Measurements from ENCODE around the gene IDH3A. TPM values are rescaled to one million over a fixed set of nuclear protein-coding genes. Genes with fewer than 3 reads are reported as not detected.

The IDH3A gene
- total RNA-seq, 1 experiment from 2014 or later = 115 TPM

DNA sequence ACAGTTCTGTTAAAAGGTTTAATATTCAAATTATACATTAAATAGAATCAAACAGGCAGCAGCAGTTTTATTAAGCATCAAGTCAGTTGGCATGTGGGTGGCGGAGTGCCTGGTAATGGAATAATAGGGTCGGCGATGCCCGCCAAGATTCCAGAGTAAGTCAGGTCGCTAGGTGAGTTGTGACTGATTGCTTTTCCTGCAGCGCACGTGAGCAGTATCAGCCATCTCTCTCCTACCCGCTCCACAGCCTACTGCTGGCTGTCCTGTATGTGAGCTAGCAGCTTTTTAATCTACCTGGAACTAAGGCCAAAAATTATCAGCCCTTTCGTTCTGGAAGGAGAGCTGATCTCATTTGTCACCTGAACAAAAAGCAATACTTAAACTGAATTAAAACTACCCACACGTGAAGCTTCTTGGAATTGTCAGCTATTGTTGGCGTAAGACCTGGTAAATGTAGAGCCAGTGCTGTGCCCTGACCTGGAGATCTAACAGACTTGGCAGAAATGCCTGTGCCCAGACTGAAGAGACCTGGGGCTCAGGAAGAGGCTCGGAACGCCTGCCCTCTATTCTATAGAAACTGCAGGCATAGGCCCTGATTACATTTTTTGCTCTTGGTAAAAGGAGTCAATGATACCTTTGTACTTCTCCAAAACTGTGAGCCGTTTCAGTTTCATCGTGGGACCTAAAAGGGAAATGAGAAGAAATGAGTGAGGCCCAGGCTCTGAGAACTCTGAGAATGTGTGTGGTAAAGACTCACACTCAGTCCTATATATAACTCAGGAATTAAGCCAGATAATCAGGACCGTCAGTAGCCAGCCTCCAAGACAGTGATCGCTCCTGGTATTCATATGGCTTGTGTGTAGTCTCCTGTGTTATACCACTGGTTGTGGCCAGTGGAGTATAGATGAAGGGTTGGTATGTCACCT is 21.9 kb downstream of the IDH3A start:
- ATAC-seq (no peak), DNase-seq (ENCODE audit: low read depth, low spot score) (no peak)
- no peak overlapping the region for H3K4me2 ChIP-seq (ENCODE audit: low read length)
- no TSS peak for BruUV-seq (replicated peaks)
- H3K27ac ChIP-seq (ENCODE audit: low read depth, low read length) = no peak overlapping the region
- no peaks in the 10 kb centered on the region for H3K4me1 ChIP-seq (ENCODE audit: control insufficient read depth in 1 of 2, insufficient read depth in 2 of 2, low read length in 2 of 2)
- ChIA-PET POLR2A (interaction anchor here (0.6 to 1.1 kb wide), 2 partner anchors 22 to 93 kb away, joined by 3 to 7 read pairs; partner anchors contain the start of genes DNAJA4 and IDH3A), RAD21 (ENCODE audit: low non-redundant PET in 1 of 2, low total read pairs in 2 of 2, uncharacterized antibody in 2 of 2, unreplicated experiment in 2 of 2) (no interaction called here), CTCF (no interaction called here)
- no peaks in the 10 kb centered on the region for H3K27me3 ChIP-seq (ENCODE audit: insufficient read depth, low read length)
- no peak overlapping the region for H3K9ac ChIP-seq (ENCODE audit: low read length)
- no peak overlapping the region for H3K4me3 ChIP-seq (replicated peaks in 1 of 2; ENCODE audit: low read depth in 1 of 2, low read length in 2 of 2)
- H4K20me1 ChIP-seq (ENCODE audit: insufficient read depth) = no peaks in the 10 kb centered on the region
- H3K36me3 ChIP-seq (ENCODE audit: control insufficient read depth in 1 of 2, insufficient read depth in 2 of 2, low read length in 2 of 2) = peaks cover 25 to 33% of the 10 kb centered on the region in 2 experiments
- intact Hi-C loops (cut with micrococcal nuclease) = no loop called here
- H3K9me3 ChIP-seq (ENCODE audit: control insufficient read depth in 1 of 2, insufficient read depth in 1 of 2, low read depth in 1 of 2, low read length in 2 of 2) = peaks cover 0 to 5% of the 10 kb centered on the region in 2 experiments; a peak in 1 of 4 replicates
- H3K79me2 ChIP-seq (ENCODE audit: insufficient read depth, low read length) = no peaks in the 10 kb centered on the region
- TF ChIP-seq TCF7L2 (IDR thresholded peaks at IDR 0.05; ENCODE audit: borderline replicate concordance, extremely low read depth, insufficient read depth, insufficient read length) (no peak), SRF (IDR thresholded peaks at IDR 0.05; ENCODE audit: low read depth) (no peak), SIN3A (IDR thresholded peaks at IDR 0.05; ENCODE audit: low read depth) (no peak)
- TF ChIP-seq, protein P1, sequence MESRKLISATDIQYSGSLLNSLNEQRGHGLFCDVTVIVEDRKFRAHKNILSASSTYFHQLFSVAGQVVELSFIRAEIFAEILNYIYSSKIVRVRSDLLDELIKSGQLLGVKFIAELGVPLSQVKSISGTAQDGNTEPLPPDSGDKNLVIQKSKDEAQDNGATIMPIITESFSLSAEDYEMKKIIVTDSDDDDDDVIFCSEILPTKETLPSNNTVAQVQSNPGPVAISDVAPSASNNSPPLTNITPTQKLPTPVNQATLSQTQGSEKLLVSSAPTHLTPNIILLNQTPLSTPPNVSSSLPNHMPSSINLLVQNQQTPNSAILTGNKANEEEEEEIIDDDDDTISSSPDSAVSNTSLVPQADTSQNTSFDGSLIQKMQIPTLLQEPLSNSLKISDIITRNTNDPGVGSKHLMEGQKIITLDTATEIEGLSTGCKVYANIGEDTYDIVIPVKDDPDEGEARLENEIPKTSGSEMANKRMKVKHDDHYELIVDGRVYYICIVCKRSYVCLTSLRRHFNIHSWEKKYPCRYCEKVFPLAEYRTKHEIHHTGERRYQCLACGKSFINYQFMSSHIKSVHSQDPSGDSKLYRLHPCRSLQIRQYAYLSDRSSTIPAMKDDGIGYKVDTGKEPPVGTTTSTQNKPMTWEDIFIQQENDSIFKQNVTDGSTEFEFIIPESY (IDR thresholded peaks at IDR 0.05; ENCODE audit: extremely low read depth, insufficient replicate concordance, low read length) = no peak
- H3K9me2 ChIP-seq (ENCODE audit: insufficient read depth) = no peaks in the 10 kb centered on the region
- H2AFZ ChIP-seq (ENCODE audit: low read depth, low read length, poor library complexity, severe bottlenecking) = no peak overlapping the region
